Liver (tissue), 9 donors: Measurements from ENCODE around the gene SGMS1. TPM values are rescaled to one million over a fixed set of nuclear protein-coding genes. Genes with fewer than 3 reads are reported as not detected.

Experiments
- DNase-seq: peaks from one replicate; pipeline ENCODE4 v3.0.0-alpha.2; 2017; ENCODE audit warnings: low spot score
- H3K27ac ChIP-seq, 2 donors: one replicate each; pipeline ENCODE4 v1.7.0; 2013; ENCODE audit warnings: inconsistent platforms in 2 of 2, low read length in 2 of 2, control low read depth in 1 of 2, low read depth in 1 of 2, mild to moderate bottlenecking in 1 of 2
- H3K27me3 ChIP-seq, 4 donors: one replicate each; pipeline versions ENCODE4 v1.6.1 to v1.7.0; 2013; ENCODE audit warnings: low read length in 3 of 4, inconsistent platforms in 1 of 4, mild to moderate bottlenecking in 1 of 4, moderate library complexity in 1 of 4; ENCODE audit not compliant: control insufficient read depth in 4 of 4, insufficient read depth in 4 of 4
- H3K36me3 ChIP-seq, 4 donors: one replicate each; pipeline versions ENCODE4 v1.6.1 to v1.7.0; 2013; ENCODE audit warnings: low read length in 3 of 4, mild to moderate bottlenecking in 3 of 4, low read depth in 1 of 4, moderate library complexity in 1 of 4; ENCODE audit not compliant: control insufficient read depth in 4 of 4, insufficient read depth in 3 of 4
- H3K4me1 ChIP-seq, 4 donors: one replicate each; pipeline versions ENCODE4 v1.6.1 to v1.7.0; 2013; ENCODE audit warnings: low read length in 3 of 4, mild to moderate bottlenecking in 3 of 4, moderate library complexity in 1 of 4; ENCODE audit not compliant: control insufficient read depth in 4 of 4, insufficient read depth in 4 of 4
- H3K4me3 ChIP-seq, 3 donors: one replicate each; pipeline versions ENCODE4 v1.6.1 to v1.7.0; 2013; ENCODE audit warnings: low read length in 3 of 3, control low read depth in 1 of 3, low read depth in 1 of 3, mild to moderate bottlenecking in 1 of 3
- H3K9ac ChIP-seq, 2 donors: one replicate each; pipeline ENCODE4 v1.7.0; 2013; ENCODE audit warnings: low read length in 2 of 2, mild to moderate bottlenecking in 2 of 2, moderate library complexity in 2 of 2, control low read depth in 1 of 2, low read depth in 1 of 2
- H3K9me3 ChIP-seq, 4 donors: one replicate each; pipeline versions ENCODE4 v1.6.1 to v1.7.0; 2013; ENCODE audit warnings: low read length in 3 of 4; ENCODE audit not compliant: control insufficient read depth in 4 of 4
- ATF3 ChIP-seq: IDR thresholded peaks from 2 replicates; pipeline ENCODE4 v1.6.1; 2016; ENCODE audit warnings: antibody characterized with exemption
- EGR1 ChIP-seq, 2 donors: IDR thresholded peaks; 2 replicates each; pipeline ENCODE4 v1.6.1; 2016 to 2018; ENCODE audit warnings: antibody characterized with exemption in 2 of 2, low read depth in 2 of 2
- FOXA1 ChIP-seq: IDR thresholded peaks from 2 replicates; pipeline ENCODE4 v1.6.1; 2016; ENCODE audit warnings: antibody characterized with exemption
- FOXA2 ChIP-seq: IDR thresholded peaks from 2 replicates; pipeline ENCODE4 v1.6.1; 2016; ENCODE audit warnings: antibody characterized with exemption
- GABPA ChIP-seq, 2 donors: IDR thresholded peaks in 1 of 2; conservative IDR thresholded peaks in 1 of 2; 2 replicates each; pipeline ENCODE4 v1.6.1; 2016; ENCODE audit warnings: antibody characterized with exemption in 2 of 2, mild to moderate bottlenecking in 1 of 2, moderate library complexity in 1 of 2
- HNF4A ChIP-seq, 2 donors: conservative IDR thresholded peaks; 2 replicates each; pipeline ENCODE4 v1.6.1; 2016; ENCODE audit warnings: antibody characterized with exemption in 2 of 2, mild to moderate bottlenecking in 2 of 2
- HNF4G ChIP-seq: IDR thresholded peaks from 2 replicates; pipeline ENCODE4 v1.6.1; 2016; ENCODE audit warnings: antibody characterized with exemption
- JUND ChIP-seq, 2 donors: IDR thresholded peaks; 2 replicates each; pipeline ENCODE4 v1.6.1; 2016; ENCODE audit warnings: antibody characterized with exemption in 2 of 2
- NR2F2 ChIP-seq: IDR thresholded peaks from 2 replicates; pipeline ENCODE4 v1.6.1; 2016; ENCODE audit warnings: antibody characterized with exemption
- RAD21 ChIP-seq, 2 donors: IDR thresholded peaks; 2 replicates each; pipeline ENCODE4 v1.6.1; 2016; ENCODE audit warnings: antibody characterized with exemption in 2 of 2, mild to moderate bottlenecking in 2 of 2
- REST ChIP-seq: IDR thresholded peaks from 2 replicates; pipeline ENCODE4 v1.6.1; 2016; ENCODE audit warnings: antibody characterized with exemption, mild to moderate bottlenecking
- RXRA ChIP-seq, 2 donors: IDR thresholded peaks; 2 replicates each; pipeline ENCODE4 v1.6.1; 2017 to 2018; ENCODE audit warnings: antibody characterized with exemption in 2 of 2, mild to moderate bottlenecking in 1 of 2
- SP1 ChIP-seq: IDR thresholded peaks from 2 replicates; pipeline ENCODE4 v1.6.1; 2018; ENCODE audit warnings: antibody characterized with exemption, mild to moderate bottlenecking
- TAF1 ChIP-seq: conservative IDR thresholded peaks from 2 replicates; pipeline ENCODE4 v1.6.1; 2016; ENCODE audit warnings: antibody characterized with exemption, mild to moderate bottlenecking
- YY1 ChIP-seq: IDR thresholded peaks from 2 replicates; pipeline ENCODE4 v1.6.1; 2016; ENCODE audit warnings: antibody characterized with exemption, mild to moderate bottlenecking
- ZBTB33 ChIP-seq: IDR thresholded peaks from 2 replicates; pipeline ENCODE4 v1.6.1; 2016; ENCODE audit warnings: antibody characterized with exemption
- WGBS: extraction: QIAGEN DNeasy Blood & Tissue Kit; methylation state at CpG from one replicate; pipeline ENCODE4 v1.1.7; 2013; 5-methylcytosine and 5-hydroxymethylcytosine counted together
- polyA plus RNA-seq, 2 donors: library from polyadenylated mRNA; stranded (reverse) in 1 of 2; unstranded in 1 of 2; fragments of 200-250 nt in 1 of 2; fragments of >200 nt in 1 of 2; fragmentation: Nextera tagmentation in 1 of 2; extraction: Ambion mirVana in 1 of 2; gene quantifications; one replicate each; pipeline versions ENCODE4 v1.2.1 to v1.2.3, GENCODE V29; 2013 to 2015
- total RNA-seq, 2 donors: library from RNA; depleted of rRNA; stranded (reverse); fragments of >200 nt; gene quantifications; one replicate each; pipeline ENCODE4 v1.2.3, GENCODE V29; 2014
- TF ChIP-seq, protein P1 (sequence below): IDR thresholded peaks from 2 replicates; pipeline ENCODE4 v1.6.1; 2016; ENCODE audit warnings: antibody characterized with exemption
- donor health status: healthy.
- donor health status: healthy.
- donor health status: healthy.
- donor health status: healthy.
- donor health status: healthy.

SGMS1 gene
- total and polyA plus RNA-seq, 4 donors, result 6.8 to 98.2 (median 21.1) TPM

DNA sequence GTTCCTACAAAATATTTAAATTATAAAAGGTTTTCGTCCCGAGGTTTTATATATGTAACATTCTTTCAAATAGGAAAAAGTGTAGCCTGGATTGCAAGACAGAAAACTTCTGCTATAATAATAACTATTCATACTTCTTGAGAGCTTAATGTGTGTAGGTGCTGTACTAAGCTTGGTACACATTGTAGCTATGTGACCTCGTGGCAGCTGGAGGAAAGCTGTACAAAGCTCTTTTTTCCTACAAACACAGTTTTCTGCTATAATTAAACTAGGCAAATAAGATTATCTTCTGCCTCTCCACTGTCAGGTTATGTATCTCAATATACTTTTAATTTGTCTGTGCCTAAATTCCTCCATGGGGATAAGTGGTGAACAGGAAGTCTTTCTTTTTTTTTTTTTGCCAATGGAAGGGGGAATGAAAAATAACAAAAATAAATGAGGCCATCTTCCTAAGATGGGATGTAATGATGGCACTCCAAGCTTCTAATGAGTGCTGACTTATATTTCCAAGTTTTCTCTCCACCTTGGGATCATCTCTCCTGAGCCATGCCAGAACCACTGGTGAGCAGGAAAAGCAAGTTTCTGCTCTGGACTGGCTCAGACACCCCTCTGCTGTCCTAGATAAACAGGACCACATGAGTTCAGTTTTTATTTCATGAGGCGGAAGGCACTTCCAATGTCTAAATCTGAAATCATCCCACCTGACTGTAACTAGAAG is 9.9 kb downstream of the SGMS1 start:
- Histone ChIP-seq H3K9ac (no peak overlapping the region), H3K36me3 (no peaks in the 10 kb centered on the region), H3K9me3 (no peaks in the 10 kb centered on the region), H3K4me3 (no peak overlapping the region), H3K4me1 (peaks cover 6 to 39% (median 31%) of the 10 kb centered on the region in 4 donors), H3K27ac (peak overlapping the region; percentile 21 to 28), H3K27me3 (no peaks in the 10 kb centered on the region)
- no peak for DNase-seq
- WGBS, result 75% methylated on average over 4 of the region's 4 CpGs
- TF ChIP-seq ATF3 (no peak), GABPA (IDR thresholded peaks at IDR 0.05 in 1 of 2, conservative IDR thresholded peaks at IDR 0.05 in 1 of 2) (no peak), YY1 (no peak), ZBTB33 (no peak), EGR1 (IDR thresholded peaks at IDR 0.05; ENCODE audit: low read depth in 2 of 2) (no peak), JUND (IDR thresholded peaks at IDR 0.05) (no peak), HNF4G (no peak), HNF4A (conservative IDR thresholded peaks at IDR 0.05) (no peak), REST (no peak), FOXA1 (no peak)
- TF ChIP-seq, protein P1, sequence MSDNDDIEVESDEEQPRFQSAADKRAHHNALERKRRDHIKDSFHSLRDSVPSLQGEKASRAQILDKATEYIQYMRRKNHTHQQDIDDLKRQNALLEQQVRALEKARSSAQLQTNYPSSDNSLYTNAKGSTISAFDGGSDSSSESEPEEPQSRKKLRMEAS, result no peak

- DNase-seq, result no peak
- Histone ChIP-seq H3K9ac (no peak overlapping the region), H3K4me1 (peaks cover 6 to 39% (median 33%) of the 10 kb centered on the region in 4 donors), H3K9me3 (no peaks in the 10 kb centered on the region), H3K36me3 (no peaks in the 10 kb centered on the region), H3K4me3 (no peak overlapping the region), H3K27ac (peak overlapping the region in 1 of 2 donors; percentile 46), H3K27me3 (no peaks in the 10 kb centered on the region)
- TF ChIP-seq ZBTB33 (no peak), SP1 (no peak), RXRA (IDR thresholded peaks at IDR 0.05) (no peak), ATF3 (no peak), GABPA (IDR thresholded peaks at IDR 0.05 in 1 of 2, conservative IDR thresholded peaks at IDR 0.05 in 1 of 2) (no peak), NR2F2 (no peak), TAF1 (no peak), FOXA2 (no peak), RAD21 (IDR thresholded peaks at IDR 0.05) (no peak)
- WGBS, result 66% methylated on average over 2 of the region's 2 CpGs
Measured at GRCh38 chr10:50613150-50613549, 10.6 kb downstream of the SGMS1 start.
